Sigmoid colon (tissue), 7 donors: ENCODE measurements around the gene TNFSF4. TPM values are rescaled to one million over a fixed set of nuclear protein-coding genes. Genes with fewer than 3 reads are reported as not detected.

Experiments used
- DNase-seq: peaks from one replicate; pipeline ENCODE4 v3.0.0-alpha.2; 2019
- H3K27ac ChIP-seq, 4 donors: fragments of 200-600 bp; sonication (generic); one replicate each; pipeline ENCODE4 v1.5.1; 2016 to 2019; ENCODE audit warnings: mild to moderate bottlenecking in 1 of 4
- H3K27me3 ChIP-seq, 3 donors: fragments of 200-600 bp; sonication (generic); one replicate each; pipeline ENCODE4 v1.5.1; 2019; ENCODE audit warnings: mild to moderate bottlenecking in 1 of 3
- H3K36me3 ChIP-seq, 4 donors: fragments of 200-600 bp; sonication (generic); one replicate each; pipeline ENCODE4 v1.5.1; 2016 to 2019
- H3K4me1 ChIP-seq, 4 donors: fragments of 200-600 bp; sonication (generic); one replicate each; pipeline ENCODE4 v1.5.1; 2017 to 2019
- H3K4me3 ChIP-seq, 4 donors: fragments of 200-600 bp; sonication (generic); one replicate each; pipeline ENCODE4 v1.5.1; 2017 to 2019; ENCODE audit warnings: mild to moderate bottlenecking in 2 of 4, moderate library complexity in 1 of 4
- H3K9me3 ChIP-seq, 4 donors: fragments of 200-600 bp in 3 of 4; sonication (generic) in 3 of 4; one replicate each; pipeline versions ENCODE4 v1.5.1 to v1.6.1; 2013 to 2019
- CTCF ChIP-seq, 4 experiments: fragments of 450-650 bp in 3 of 4; fragments of 200-600 bp in 1 of 4; IDR thresholded peaks; one replicate each; pipeline ENCODE4 v1.5.1; 2016 to 2019; ENCODE audit warnings: antibody characterized with exemption in 4 of 4, mild to moderate bottlenecking in 3 of 4, moderate library complexity in 2 of 4
- EP300 ChIP-seq, 4 donors: sonication (generic); formaldehyde crosslinking; IDR thresholded peaks; one replicate each; pipeline ENCODE4 v1.6.1; 2017; ENCODE audit warnings: antibody characterized with exemption in 4 of 4
- POLR2A ChIP-seq, 2 donors: fragments of 450-650 bp; IDR thresholded peaks; one replicate each; pipeline ENCODE4 v1.6.1; 2016; ENCODE audit warnings: antibody characterized with exemption in 2 of 2, mild to moderate bottlenecking in 2 of 2, moderate library complexity in 2 of 2
- POLR2AphosphoS5 ChIP-seq, 4 donors: sonication (generic); formaldehyde crosslinking; IDR thresholded peaks; one replicate each; pipeline ENCODE4 v1.6.1; 2017; ENCODE audit warnings: antibody characterized with exemption in 4 of 4
- WGBS, 2 donors: extraction: QIAGEN DNeasy Blood & Tissue Kit; methylation state at CpG; one replicate each; pipeline ENCODE4 v1.1.7; 2013; 5-methylcytosine and 5-hydroxymethylcytosine counted together
- intact Hi-C: fragments of 100-400 bp; cut with DNase I; formaldehyde crosslinking; loops from one replicate; pipeline ENCODE4 v1.15.1; 2023
- polyA plus RNA-seq, 3 donors: library from polyadenylated mRNA; stranded (reverse); fragments of 200-250 nt; gene quantifications; one replicate each; pipeline ENCODE4 v1.2.3, GENCODE V29; 2013
- total RNA-seq, 4 donors: library from RNA; depleted of rRNA; stranded (reverse); fragments of >200 nt; gene quantifications; one replicate each; pipeline ENCODE4 v1.1.0, GENCODE V29; 2016
- donor health status: healthy with polysubstance abuse.
- donor health status: Bipolar disorder and iron deficiency.
- donor health status: healthy.

Gene TNFSF4
- total RNA-seq (1 to 10 TPM in 3 of 4 donors, under 1 TPM in 1; 0.99 to 1.8 (median 1.5) TPM), polyA plus RNA-seq (1 to 10 TPM in 1 of 3 donors, under 1 TPM in 2; 0.23 to 2.7 (median 0.60) TPM)

GRCh38 chr1:173206816-173207568 lies at the start of gene TNFSF4:
TSS of gene TNFSF4 (minus strand) at chr1:173207331. CDS start at chr1:173207176, 155 bp downstream.
- peaks cover 0 to 19% (median 11%) of the 10 kb centered on the region in 4 donors for H3K4me1 ChIP-seq

GRCh38 chr1:173255214-173255813 lies 48.2 kb upstream of the TNFSF4 start:
- Histone ChIP-seq H3K27ac (no peak overlapping the region), H3K36me3 (no peaks in the 10 kb centered on the region), H3K4me3 (no peak overlapping the region), H3K27me3 (no peaks in the 10 kb centered on the region), H3K4me1 (no peaks in the 10 kb centered on the region), H3K9me3 (peaks cover 0 to 2% (median 0%) of the 10 kb centered on the region in 4 donors)
- intact Hi-C loops: no loop called here
- no peak for DNase-seq
- TF ChIP-seq POLR2A (IDR thresholded peaks at IDR 0.05) (no peak), CTCF (IDR thresholded peaks at IDR 0.05) (peak in 2 of 4 experiments; percentile 16 to 45), POLR2AphosphoS5 (IDR thresholded peaks at IDR 0.05) (no peak)
- WGBS, 2 donors: 36 to 37% methylated on average over 3 of the region's 3 CpGs

More at GRCh38 chr1:173206816-173207568, at the start of gene TNFSF4:
- no peaks in the 10 kb centered on the region for H3K9me3 ChIP-seq
- H3K27me3 ChIP-seq: no peaks in the 10 kb centered on the region
- H3K4me3 ChIP-seq: peak within 1 kb of the TSS in 1 of 4 donors; percentile 14
- 8 to 13% methylated on average over 11 of the region's 11 CpGs for WGBS, 2 donors
- H3K36me3 ChIP-seq: no peaks in the 10 kb centered on the region
- peak within 1 kb of the TSS in 2 of 4 donors; percentile 30 to 53 for H3K27ac ChIP-seq
- intact Hi-C loops: loop anchor here (10.0 kb wide), 1 partner anchor 272 kb away; no protein-coding TSS in a partner anchor
- TF ChIP-seq POLR2AphosphoS5 (IDR thresholded peaks at IDR 0.05) (no peak), POLR2A (IDR thresholded peaks at IDR 0.05) (no peak), EP300 (IDR thresholded peaks at IDR 0.05) (no peak), CTCF (IDR thresholded peaks at IDR 0.05) (no peak)
- no peak for DNase-seq

GRCh38 chr1:173253046-173253445 lies 45.9 kb upstream of the TNFSF4 start:
- H3K9me3 ChIP-seq: no peaks in the 10 kb centered on the region
- intact Hi-C loops: no loop called here
- no peaks in the 10 kb centered on the region for H3K36me3 ChIP-seq
- no peaks in the 10 kb centered on the region for H3K4me1 ChIP-seq
- H3K27me3 ChIP-seq: no peaks in the 10 kb centered on the region
- H3K4me3 ChIP-seq: no peak overlapping the region
- no peak overlapping the region for H3K27ac ChIP-seq
- TF ChIP-seq CTCF (IDR thresholded peaks at IDR 0.05) (no peak), EP300 (IDR thresholded peaks at IDR 0.05) (no peak), POLR2A (IDR thresholded peaks at IDR 0.05) (no peak), POLR2AphosphoS5 (IDR thresholded peaks at IDR 0.05) (no peak)
- no peak for DNase-seq
- WGBS, 2 donors: 95 to 97% methylated on average over 3 of the region's 3 CpGs

GRCh38 chr1:173249349-173249748 lies 42.2 kb upstream of the TNFSF4 start:
- Histone ChIP-seq H3K4me1 (no peaks in the 10 kb centered on the region), H3K4me3 (no peak overlapping the region), H3K36me3 (no peaks in the 10 kb centered on the region), H3K27me3 (no peaks in the 10 kb centered on the region), H3K27ac (no peak overlapping the region), H3K9me3 (no peaks in the 10 kb centered on the region)
- TF ChIP-seq EP300 (IDR thresholded peaks at IDR 0.05): no peak
- no peak for TF ChIP-seq CTCF (IDR thresholded peaks at IDR 0.05)
- TF ChIP-seq POLR2A (IDR thresholded peaks at IDR 0.05): no peak
- no peak for TF ChIP-seq POLR2AphosphoS5 (IDR thresholded peaks at IDR 0.05)
- DNase-seq: no peak
- intact Hi-C loops: no loop called here
